GM12874 (cell line): Measurements from ENCODE around the gene GNPTG.

Experiments used
- CTCF ChIP-seq: IDR thresholded peaks from 2 replicates; pipeline ENCODE4 v1.5.1; 2011; ENCODE audit warnings: low read depth, mild to moderate bottlenecking, control low read depth, low read length, moderate library complexity; ENCODE audit not compliant: insufficient read depth

GNPTG gene

GRCh38 chr16:1403036-1403435 lies 51.3 kb downstream of the GNPTG start:
- no peak for TF ChIP-seq CTCF

- no peak for TF ChIP-seq CTCF
Measured at GRCh38 chr16:1403733-1404132, 52.0 kb downstream of the GNPTG start.

- no peak for TF ChIP-seq CTCF
Measured at GRCh38 chr16:1407753-1408152, 56.0 kb downstream of the GNPTG start.

GRCh38 chr16:1408171-1408837 lies 56.6 kb downstream of the GNPTG start:
- no peak for TF ChIP-seq CTCF

- TF ChIP-seq CTCF: no peak
Measured at GRCh38 chr16:1412847-1413246, 61.1 kb downstream of the GNPTG start.
